ENCODE results near the gene GOLT1A. TPM values are rescaled to one million over a fixed set of nuclear protein-coding genes. Genes with fewer than 3 reads are reported as not detected.

The GOLT1A gene
- total and polyA plus RNA-seq, 4 donors, result 14.1 to 103 (median 52.7) TPM

DNA sequence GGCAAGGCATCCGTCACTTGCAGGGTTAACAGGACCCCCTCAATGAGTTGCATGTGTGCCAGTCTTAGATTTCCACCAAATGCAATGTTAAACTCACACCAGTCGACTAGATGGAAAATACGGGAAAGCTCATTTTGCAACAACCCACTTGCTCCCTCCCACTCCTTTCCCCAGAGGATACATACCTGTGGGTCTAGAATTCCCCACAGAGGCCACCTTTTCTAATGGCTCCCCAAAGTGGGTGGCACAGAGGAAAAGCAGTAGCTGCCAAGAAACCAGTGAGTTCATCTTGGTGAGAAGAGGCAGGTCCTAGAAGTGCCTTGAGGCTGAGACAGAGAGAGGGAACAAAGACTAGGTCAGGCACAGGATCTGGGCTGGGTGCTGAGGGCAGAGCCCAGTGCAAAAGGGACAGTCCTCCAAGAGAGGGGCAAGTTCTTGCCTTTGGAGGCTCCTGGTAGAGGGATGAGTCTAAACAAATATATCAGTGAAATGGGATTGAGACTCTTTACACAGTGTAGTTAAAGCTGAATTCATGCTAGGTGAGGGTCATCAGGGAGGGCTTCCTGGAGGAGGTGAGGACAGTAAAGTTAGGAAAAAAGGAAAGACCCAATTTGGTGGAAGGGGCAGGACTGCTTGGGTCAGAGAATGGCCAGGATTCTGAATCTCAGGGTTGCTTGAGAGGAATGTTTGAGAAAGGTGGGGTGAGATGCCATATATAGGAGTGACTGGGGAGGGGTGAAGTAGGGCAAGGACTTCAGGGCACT, 21.0 kb downstream of the GOLT1A start:
- no peak overlapping the region for H3K4me3 ChIP-seq (ENCODE audit: low read depth in 1 of 3, low read length in 3 of 3)
- WGBS, result 94% methylated on average over 3 of the region's 3 CpGs
- peaks cover 0 to 3% (median 0%) of the 10 kb centered on the region in 4 donors for H3K4me1 ChIP-seq (ENCODE audit: control insufficient read depth in 4 of 4, insufficient read depth in 4 of 4, low read length in 3 of 4)
- no peak overlapping the region for H3K9ac ChIP-seq (ENCODE audit: low read depth in 1 of 2, low read length in 2 of 2)
- H3K27ac ChIP-seq (ENCODE audit: low read depth in 1 of 2, low read length in 2 of 2), result no peak overlapping the region
- no peaks in the 10 kb centered on the region for H3K9me3 ChIP-seq (ENCODE audit: control insufficient read depth in 4 of 4, low read length in 3 of 4)
- H3K36me3 ChIP-seq (ENCODE audit: control insufficient read depth in 4 of 4, insufficient read depth in 3 of 4, low read depth in 1 of 4, low read length in 3 of 4), result no peaks in the 10 kb centered on the region
- no peak for DNase-seq (ENCODE audit: low spot score)
- H3K27me3 ChIP-seq (ENCODE audit: control insufficient read depth in 4 of 4, insufficient read depth in 4 of 4, low read length in 3 of 4), result peaks cover 0 to 3% (median 0%) of the 10 kb centered on the region in 4 donors
- TF ChIP-seq NR2F2 (IDR thresholded peaks at IDR 0.05) (no peak), GABPA (IDR thresholded peaks at IDR 0.05 in 1 of 2, conservative IDR thresholded peaks at IDR 0.05 in 1 of 2) (no peak), ATF3 (IDR thresholded peaks at IDR 0.05) (no peak), YY1 (IDR thresholded peaks at IDR 0.05) (no peak), SP1 (IDR thresholded peaks at IDR 0.05) (no peak), HNF4G (IDR thresholded peaks at IDR 0.05) (no peak), TAF1 (conservative IDR thresholded peaks at IDR 0.05) (no peak), JUND (IDR thresholded peaks at IDR 0.05) (no peak), REST (IDR thresholded peaks at IDR 0.05) (no peak), RAD21 (IDR thresholded peaks at IDR 0.05) (no peak), EGR1 (IDR thresholded peaks at IDR 0.05; ENCODE audit: low read depth in 2 of 2) (no peak), FOXA1 (IDR thresholded peaks at IDR 0.05) (no peak), CTCF (IDR thresholded peaks at IDR 0.05; ENCODE audit: low read depth, low read length, missing input control) (no peak)
- TF ChIP-seq, protein P1, sequence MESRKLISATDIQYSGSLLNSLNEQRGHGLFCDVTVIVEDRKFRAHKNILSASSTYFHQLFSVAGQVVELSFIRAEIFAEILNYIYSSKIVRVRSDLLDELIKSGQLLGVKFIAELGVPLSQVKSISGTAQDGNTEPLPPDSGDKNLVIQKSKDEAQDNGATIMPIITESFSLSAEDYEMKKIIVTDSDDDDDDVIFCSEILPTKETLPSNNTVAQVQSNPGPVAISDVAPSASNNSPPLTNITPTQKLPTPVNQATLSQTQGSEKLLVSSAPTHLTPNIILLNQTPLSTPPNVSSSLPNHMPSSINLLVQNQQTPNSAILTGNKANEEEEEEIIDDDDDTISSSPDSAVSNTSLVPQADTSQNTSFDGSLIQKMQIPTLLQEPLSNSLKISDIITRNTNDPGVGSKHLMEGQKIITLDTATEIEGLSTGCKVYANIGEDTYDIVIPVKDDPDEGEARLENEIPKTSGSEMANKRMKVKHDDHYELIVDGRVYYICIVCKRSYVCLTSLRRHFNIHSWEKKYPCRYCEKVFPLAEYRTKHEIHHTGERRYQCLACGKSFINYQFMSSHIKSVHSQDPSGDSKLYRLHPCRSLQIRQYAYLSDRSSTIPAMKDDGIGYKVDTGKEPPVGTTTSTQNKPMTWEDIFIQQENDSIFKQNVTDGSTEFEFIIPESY (IDR thresholded peaks at IDR 0.05), result no peak
- TF ChIP-seq, protein P2, sequence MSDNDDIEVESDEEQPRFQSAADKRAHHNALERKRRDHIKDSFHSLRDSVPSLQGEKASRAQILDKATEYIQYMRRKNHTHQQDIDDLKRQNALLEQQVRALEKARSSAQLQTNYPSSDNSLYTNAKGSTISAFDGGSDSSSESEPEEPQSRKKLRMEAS (IDR thresholded peaks at IDR 0.05), result no peak
